VCaP (cell line): ENCODE measurements around the gene PTPRE.

Source experiments
- H3K27ac ChIP-seq: fragments of 450-650 bp; 2 replicates; pipeline ENCODE4 v1.5.1; 2017
- CTCF ChIP-seq: fragments of 450-650 bp; conservative IDR thresholded peaks from 2 replicates; pipeline ENCODE4 v1.5.1; 2017; ENCODE audit warnings: mild to moderate bottlenecking, moderate library complexity

PTPRE gene

GRCh38 chr10:128048819-128049210 lies 141.9 kb downstream of the PTPRE start:
- H3K27ac ChIP-seq, result no peak overlapping the region
- no peak for TF ChIP-seq CTCF

- no peak for TF ChIP-seq CTCF
- no peak overlapping the region for H3K27ac ChIP-seq
Measured at GRCh38 chr10:128049226-128050120, 142.6 kb downstream of the PTPRE start.

- no peak for TF ChIP-seq CTCF
- H3K27ac ChIP-seq, result no peak overlapping the region
Measured at GRCh38 chr10:128050121-128050516, 143.2 kb downstream of the PTPRE start.

GRCh38 chr10:128050936-128051335 lies 144.0 kb downstream of the PTPRE start:
- no peak overlapping the region for H3K27ac ChIP-seq
- TF ChIP-seq CTCF, result no peak

GRCh38 chr10:128051548-128051947 lies 144.6 kb downstream of the PTPRE start:
- no peak for TF ChIP-seq CTCF

GRCh38 chr10:128052696-128053095 lies 145.8 kb downstream of the PTPRE start:
- TF ChIP-seq CTCF, result no peak
- no peak overlapping the region for H3K27ac ChIP-seq

More at GRCh38 chr10:128051548-128051947, 144.6 kb downstream of the PTPRE start:
- H3K27ac ChIP-seq, result no peak overlapping the region

GRCh38 chr10:128053356-128053755 lies 146.5 kb downstream of the PTPRE start:
- TF ChIP-seq CTCF, result no peak
- no peak overlapping the region for H3K27ac ChIP-seq
